HG03442 (cell line): ENCODE results near the gene SYT2.
"Not testable (repeated sequence)": the region's sequence is repeated elsewhere in the genome, so short reads cannot be mapped to it uniquely, and the experiment has no call there.

Experiments
- ATAC-seq: cut with Tn5 transposase; IDR thresholded peaks from one replicate; pipeline ENCODE4 v1.9.1; 2021; ENCODE audit warnings: mild to moderate bottlenecking, moderate library complexity; ENCODE audit not compliant: unreplicated experiment

Gene SYT2

DNA sequence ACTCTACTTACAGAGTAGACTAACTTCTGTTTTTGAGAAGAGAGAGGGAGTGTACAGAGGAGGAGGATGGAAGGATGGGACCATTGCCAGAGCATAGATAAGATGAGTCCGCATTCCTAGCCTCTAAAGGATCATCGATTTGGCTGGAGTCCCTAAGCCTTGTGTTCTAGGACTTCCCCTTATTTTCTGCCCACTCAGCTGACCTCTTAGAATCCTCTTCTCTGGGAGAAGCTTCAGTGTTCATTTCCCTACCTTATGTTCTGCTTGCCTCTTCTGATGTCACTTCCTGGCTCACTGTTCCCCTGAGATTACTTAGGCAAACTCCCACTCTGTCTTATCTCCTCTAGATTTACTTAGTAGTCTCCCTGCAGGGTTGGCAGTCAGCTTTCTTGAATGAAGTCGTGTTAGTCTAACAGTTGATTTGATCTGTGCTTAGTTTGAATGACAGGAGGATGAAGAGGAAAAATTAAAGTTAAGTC is 156.7 kb downstream of the SYT2 start:
- ATAC-seq: no peak

DNA sequence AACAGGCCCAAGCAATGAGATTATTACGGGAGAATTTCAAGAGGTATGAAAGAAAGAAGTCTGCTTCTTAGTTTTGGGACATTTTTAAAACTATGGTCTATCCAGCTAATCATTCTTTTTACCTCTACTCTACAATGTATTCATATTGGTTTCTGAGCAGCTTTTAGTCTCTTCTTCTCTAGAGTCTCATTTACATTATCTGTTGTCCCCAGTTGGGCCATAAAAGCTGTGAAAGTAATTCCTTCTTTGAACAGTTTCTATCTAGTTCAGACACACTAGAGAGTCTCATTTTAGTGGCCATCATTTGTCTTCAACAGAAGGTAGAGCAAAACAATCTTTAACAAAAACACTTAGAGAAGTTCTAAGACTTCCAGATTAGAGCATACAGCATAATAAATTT is 157.2 kb downstream of the SYT2 start:
- ATAC-seq: not testable (repeated sequence)

DNA sequence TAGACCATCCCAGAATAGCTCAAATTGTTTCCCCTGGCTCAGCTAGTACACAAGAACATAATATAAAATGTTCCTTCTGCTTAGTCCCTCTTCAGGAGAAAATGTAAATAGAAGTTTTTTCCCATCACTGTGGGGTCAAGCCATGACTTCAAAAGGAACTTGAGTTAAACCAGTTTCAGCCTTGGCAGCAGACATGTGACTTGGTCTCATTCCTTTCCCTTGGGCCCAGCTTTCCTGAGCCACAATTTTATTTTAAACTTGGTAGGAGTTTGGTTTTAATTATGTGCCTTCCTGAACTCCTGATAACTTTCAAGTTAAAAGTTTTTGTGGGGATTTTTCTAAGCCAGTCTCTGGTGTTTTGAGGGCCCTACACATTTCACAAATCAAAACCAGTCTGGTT is 157.6 kb downstream of the SYT2 start:
- not testable (repeated sequence) for ATAC-seq

DNA sequence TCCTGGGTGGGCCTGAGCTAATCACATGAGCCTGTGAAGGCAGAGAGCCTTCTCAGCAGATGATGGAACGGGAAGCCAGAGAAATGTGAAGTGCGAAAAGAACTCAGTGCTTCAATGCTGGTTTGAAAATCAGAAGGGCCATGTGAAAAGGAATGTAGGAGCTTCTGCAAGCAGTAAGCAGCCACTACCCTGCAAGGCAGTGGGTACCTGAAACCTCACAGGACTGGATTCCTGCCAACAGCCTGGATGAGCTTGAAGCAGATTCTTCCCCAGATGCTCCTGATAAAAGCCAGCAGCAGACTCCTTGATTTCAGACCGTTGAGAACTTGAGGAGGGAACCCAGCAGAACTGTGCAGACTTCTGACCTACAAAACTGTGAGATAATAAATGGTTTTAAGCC is 158.6 kb downstream of the SYT2 start:
- no peak for ATAC-seq

DNA sequence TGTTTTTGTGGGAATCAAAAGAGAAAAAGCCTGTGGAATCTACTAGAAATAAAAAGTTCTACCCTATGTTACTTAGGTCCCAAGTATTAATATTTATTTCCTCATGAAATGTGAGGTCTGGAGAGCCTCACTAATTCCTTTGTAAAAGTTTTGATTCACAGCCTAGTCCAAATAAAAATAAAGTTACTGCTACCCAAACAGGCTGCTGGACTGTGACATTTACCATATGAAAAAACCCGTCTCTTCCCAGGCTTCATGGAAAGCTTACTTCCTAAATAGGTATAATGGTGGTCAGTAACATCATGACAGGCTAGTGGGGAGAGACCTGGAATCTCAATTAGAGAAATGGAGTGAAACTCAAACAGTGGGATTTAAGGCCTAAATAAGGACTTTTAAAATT is 160.2 kb downstream of the SYT2 start:
- ATAC-seq: not testable (repeated sequence)

DNA sequence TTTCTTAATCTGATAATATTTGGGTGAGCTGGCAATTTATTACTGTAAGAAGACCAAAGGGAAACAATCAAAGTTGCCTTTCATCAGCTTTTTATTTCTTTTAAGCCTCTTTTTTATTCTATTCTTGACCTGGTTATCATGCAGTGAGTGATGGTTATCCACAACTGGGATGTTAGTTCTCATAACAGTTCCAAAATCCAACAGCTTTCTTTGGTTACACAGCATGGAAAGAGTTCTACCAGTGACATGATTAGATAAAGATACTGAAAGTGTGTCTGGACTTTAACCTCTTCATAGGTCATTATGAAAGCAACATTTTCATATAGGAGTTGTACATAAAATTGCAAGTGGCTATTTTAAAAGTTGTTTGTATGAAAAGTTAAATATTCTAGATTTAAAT is 163.0 kb downstream of the SYT2 start:
- ATAC-seq: no peak

DNA sequence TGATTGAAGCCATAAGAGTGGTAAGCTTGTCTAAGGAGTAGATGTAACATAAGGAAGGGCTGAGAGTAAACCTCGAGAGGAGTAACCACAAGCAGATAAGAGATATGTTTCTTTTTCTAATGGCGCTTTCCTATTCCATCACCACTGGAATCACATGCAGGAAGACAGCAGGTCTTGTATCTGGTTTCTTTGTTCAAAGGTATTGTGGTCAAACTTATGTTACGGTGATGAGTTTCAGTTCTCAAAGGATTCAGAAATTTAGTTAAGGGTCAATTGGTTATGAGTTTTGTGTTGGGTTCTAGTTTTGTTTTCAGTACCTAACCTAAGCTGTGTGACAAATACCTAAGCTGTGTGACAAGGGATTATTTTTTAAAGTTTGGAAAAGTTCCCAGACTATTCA is 163.5 kb downstream of the SYT2 start:
- ATAC-seq: peak; percentile 69

DNA sequence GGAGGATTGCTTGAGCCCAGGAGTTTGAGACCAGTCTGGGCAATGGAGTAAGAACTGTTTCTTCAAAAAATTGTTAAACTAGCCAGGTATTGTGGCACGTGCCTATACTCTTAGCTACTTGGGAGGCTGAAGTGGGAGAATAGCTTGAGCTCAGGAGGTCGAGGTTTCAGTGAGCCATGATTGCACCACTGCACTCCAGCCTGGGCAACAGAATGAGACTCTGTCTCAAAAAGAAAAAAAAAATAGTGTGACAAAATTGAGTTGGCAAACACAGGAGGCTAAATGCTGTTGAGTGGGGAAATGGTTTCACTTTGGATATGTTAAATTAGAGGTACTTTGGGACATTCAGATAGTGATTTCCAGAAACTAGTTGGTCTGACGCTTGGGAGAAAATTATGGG is 163.9 kb downstream of the SYT2 start:
- peak; percentile 15 for ATAC-seq

DNA sequence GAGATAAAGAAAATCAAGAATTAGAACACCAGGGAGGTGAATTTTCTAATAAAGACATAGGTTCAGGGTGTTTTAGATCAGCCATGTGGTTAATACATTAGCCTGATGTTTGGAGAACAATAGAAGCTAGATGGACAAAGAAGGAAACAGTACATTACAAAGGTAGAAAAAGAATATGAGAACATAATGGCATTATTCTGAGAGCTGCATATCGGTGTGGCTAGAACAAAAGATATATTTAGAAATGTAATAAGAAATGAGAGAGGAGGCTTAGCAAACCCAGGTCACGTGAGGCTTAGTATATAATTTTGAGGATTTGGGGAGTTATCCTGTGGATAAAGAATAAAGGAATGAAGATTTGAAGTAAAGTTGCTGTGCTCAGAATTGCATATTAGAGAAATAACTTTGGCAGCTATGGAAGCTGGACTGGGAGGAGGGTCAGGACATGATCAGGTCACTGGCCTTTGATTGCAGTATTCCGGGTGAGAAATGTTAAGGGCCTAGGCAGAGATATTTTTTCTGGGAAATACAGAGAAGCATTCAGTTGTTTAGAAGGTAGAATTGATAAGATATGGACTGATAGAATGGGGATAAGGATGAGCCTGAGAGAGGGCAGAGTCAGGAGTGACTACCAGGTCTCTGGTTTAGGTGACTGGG is 164.5 kb downstream of the SYT2 start:
- ATAC-seq: not testable (repeated sequence)

DNA sequence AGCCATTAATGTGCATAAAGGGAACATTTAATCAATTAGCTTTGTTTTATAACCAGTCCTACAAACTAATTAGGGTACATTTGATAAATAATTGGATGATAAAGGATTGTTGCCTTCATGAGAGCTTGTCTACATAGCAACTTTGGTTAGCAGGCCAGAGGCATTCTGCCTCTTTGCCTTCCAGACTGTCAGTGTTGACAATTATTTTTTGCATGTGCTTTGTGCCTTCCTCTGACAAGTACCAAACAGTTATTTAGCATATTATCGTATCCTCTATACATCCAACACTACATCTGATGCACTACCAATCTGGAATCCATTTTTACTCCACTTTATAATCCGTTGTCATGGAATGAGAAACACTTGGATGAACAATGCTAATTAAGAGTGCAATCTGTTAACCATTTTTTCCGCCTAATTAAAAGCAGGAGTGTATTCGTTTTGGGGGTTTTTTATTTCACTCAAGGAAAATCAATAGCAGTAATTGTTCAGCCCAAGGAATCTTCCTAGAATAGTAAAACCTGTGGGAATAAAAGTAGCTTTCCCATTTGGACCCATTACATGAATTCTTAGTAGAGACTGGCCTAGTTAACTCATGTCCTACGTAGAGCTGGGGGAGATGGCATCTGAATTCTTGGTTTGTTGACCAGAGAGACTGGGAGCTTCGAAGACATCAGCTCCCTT is 165.3 kb downstream of the SYT2 start:
- ATAC-seq: not testable (repeated sequence)

DNA sequence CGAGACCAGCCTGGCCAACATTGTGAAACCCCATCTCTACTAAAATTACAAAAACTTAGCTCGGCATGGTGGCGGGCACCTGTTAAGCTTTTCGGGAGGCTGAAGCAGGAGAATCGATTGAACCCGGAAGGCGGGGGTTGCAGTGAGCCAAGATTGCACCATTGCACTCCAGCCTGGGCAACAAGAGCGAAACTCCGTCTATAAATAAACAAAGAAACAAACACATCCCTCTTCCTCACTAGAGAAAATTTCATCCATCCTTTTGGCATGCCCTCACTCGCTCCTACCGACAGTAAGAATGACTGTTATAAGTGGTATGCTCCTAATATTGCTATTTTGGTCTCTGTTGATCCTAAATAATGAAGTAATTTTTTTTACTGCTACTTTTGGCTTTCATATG is 166.7 kb downstream of the SYT2 start:
- not testable (repeated sequence) for ATAC-seq

DNA sequence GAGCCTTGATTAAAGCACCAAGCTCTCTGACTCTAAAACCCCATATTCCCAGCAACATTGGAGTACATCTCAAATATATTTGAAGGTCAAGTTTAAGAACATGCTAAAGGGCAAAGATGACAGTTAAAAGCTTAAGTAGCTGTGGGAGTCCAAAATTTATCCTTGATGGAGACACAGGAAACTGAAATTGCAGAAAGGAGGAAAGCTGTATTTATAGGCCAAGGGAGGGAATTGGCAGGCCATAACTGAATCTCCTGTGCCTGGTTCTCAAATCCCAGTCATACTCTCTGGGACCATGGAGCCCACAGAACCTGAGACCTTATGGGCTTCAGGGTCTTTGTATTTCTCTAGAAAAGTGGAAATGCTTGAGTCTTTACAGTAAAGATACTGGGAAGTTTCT is 167.8 kb downstream of the SYT2 start:
- ATAC-seq: not testable (repeated sequence)

DNA sequence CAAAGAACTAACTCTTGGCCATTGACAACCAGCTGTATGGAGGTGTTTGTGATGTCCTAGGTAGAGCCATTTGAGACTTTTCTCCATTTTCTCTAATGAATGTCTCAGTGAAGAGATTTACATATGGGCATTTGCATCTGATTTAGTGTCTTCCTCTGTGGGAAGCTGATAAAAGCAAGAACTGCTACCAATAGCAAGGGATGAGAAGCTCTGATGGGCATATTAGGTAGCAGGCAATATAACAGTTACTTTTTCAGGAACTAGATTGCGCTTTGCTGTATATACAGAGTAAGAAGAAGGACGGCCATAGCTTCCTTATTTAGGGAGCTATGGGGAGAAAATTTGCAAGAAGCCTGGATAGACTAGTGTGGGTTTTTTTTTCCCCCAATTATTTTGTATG is 169.4 kb downstream of the SYT2 start:
- not testable (repeated sequence) for ATAC-seq
